ENCODE results near the gene SHMT2. TPM values are rescaled to one million over a fixed set of nuclear protein-coding genes. Genes with fewer than 3 reads are reported as not detected.

Gene SHMT2
- total RNA-seq, 1 experiment from 2014 or later = 210 TPM

DNA sequence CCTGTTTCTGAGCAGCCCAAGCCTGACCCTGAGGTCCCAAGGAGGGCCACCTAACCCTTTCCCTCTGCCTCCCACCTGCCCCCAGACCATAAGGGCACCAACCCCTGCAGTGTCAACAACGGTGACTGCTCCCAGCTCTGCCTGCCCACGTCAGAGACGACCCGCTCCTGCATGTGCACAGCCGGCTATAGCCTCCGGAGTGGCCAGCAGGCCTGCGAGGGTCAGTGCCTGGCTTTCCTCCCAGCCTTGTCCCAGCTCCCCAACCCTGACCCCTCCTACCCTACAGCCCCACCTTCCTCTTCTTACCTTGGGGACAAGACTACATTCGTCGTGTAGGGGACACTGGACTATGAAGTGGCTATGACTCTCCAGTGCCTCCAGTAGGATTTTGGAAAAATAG lies 48.4 kb upstream of the SHMT2 start:
- intact Hi-C loops (cut with micrococcal nuclease) = loop anchor here (5.0 kb wide), 1 partner anchor 114 kb away; no protein-coding TSS in a partner anchor
- H3K9me3 ChIP-seq (ENCODE audit: low read length) = no peaks in the 10 kb centered on the region
- CTCF ChIA-PET = interaction anchor here (0.6 kb wide), 1 partner anchor 57 kb away, joined by 3 read pairs; no protein-coding TSS in a partner anchor
- H3K27me3 ChIP-seq (ENCODE audit: low read length) = no peaks in the 10 kb centered on the region
- H3K79me2 ChIP-seq (ENCODE audit: low read length) = no peaks in the 10 kb centered on the region
- ATAC-seq (no peak), DNase-seq (no peak)
- H3K9ac ChIP-seq (ENCODE audit: low read length) = no peak overlapping the region
- no peak overlapping the region for H2AFZ ChIP-seq (ENCODE audit: low read length)
- POLR2A ChIA-PET (ENCODE audit: unreplicated experiment) = no interaction called here
- no peak overlapping the region for H3K27ac ChIP-seq (ENCODE audit: low read length)
- no peak for TF ChIP-seq EZH2 (IDR thresholded peaks at IDR 0.05; ENCODE audit: low read length, unreplicated experiment)
- TF ChIP-seq, protein P1, sequence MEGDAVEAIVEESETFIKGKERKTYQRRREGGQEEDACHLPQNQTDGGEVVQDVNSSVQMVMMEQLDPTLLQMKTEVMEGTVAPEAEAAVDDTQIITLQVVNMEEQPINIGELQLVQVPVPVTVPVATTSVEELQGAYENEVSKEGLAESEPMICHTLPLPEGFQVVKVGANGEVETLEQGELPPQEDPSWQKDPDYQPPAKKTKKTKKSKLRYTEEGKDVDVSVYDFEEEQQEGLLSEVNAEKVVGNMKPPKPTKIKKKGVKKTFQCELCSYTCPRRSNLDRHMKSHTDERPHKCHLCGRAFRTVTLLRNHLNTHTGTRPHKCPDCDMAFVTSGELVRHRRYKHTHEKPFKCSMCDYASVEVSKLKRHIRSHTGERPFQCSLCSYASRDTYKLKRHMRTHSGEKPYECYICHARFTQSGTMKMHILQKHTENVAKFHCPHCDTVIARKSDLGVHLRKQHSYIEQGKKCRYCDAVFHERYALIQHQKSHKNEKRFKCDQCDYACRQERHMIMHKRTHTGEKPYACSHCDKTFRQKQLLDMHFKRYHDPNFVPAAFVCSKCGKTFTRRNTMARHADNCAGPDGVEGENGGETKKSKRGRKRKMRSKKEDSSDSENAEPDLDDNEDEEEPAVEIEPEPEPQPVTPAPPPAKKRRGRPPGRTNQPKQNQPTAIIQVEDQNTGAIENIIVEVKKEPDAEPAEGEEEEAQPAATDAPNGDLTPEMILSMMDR (conservative IDR thresholded peaks at IDR 0.05; ENCODE audit: low read depth, low read length) = no peak
- BruUV-seq (replicated peaks) = no TSS peak
- no peaks in the 10 kb centered on the region for H4K20me1 ChIP-seq (ENCODE audit: low read length)
- no peaks in the 10 kb centered on the region for H3F3A ChIP-seq (ENCODE audit: low read length, unreplicated experiment)
- H3K9me2 ChIP-seq (replicated peaks; ENCODE audit: low read length) = no peaks in the 10 kb centered on the region
- H3K4me1 ChIP-seq (ENCODE audit: insufficient read depth, low read length) = peaks cover 21% of the 10 kb centered on the region
- no peak overlapping the region for H3K4me2 ChIP-seq (ENCODE audit: low read length)
- H3K4me3 ChIP-seq (ENCODE audit: low read length) = no peak overlapping the region
- H3K36me3 ChIP-seq (ENCODE audit: low read depth, low read length) = peaks cover 6% of the 10 kb centered on the region; the same call in 1 of the 2 replicates

- H3K27ac ChIP-seq (ENCODE audit: low read length) = no peak overlapping the region
- TF ChIP-seq, protein P1 (conservative IDR thresholded peaks at IDR 0.05; ENCODE audit: low read depth, low read length) = no peak
- TF ChIP-seq EZH2 (IDR thresholded peaks at IDR 0.05; ENCODE audit: low read length, unreplicated experiment) (no peak), EZH2phosphoT487 (IDR thresholded peaks at IDR 0.05; ENCODE audit: borderline replicate concordance, low read length) (no peak)
- H3K9me2 ChIP-seq (replicated peaks; ENCODE audit: low read length) = no peaks in the 10 kb centered on the region
- peaks cover 6% of the 10 kb centered on the region; the same call in 1 of the 2 replicates for H3K36me3 ChIP-seq (ENCODE audit: low read depth, low read length)
- H3K9ac ChIP-seq (ENCODE audit: low read length) = no peak overlapping the region
- no peak for DNase-seq
- ChIA-PET POLR2A (ENCODE audit: unreplicated experiment) (no interaction called here), CTCF (interaction anchor here (0.6 to 1.8 kb wide), 3 partner anchors 54 to 57 kb away, joined by 3 to 18 read pairs (median 4); no protein-coding TSS in a partner anchor)
- no peak overlapping the region for H3K4me2 ChIP-seq (ENCODE audit: low read length)
- no peak for ATAC-seq
- H3K4me1 ChIP-seq (ENCODE audit: insufficient read depth, low read length) = peaks cover 16% of the 10 kb centered on the region
- no peak overlapping the region for H3K4me3 ChIP-seq (ENCODE audit: low read length)
- no peaks in the 10 kb centered on the region for H3K9me3 ChIP-seq (ENCODE audit: low read length)
- H3K79me2 ChIP-seq (ENCODE audit: low read length) = no peaks in the 10 kb centered on the region
- H4K20me1 ChIP-seq (ENCODE audit: low read length) = no peaks in the 10 kb centered on the region
- H2AFZ ChIP-seq (ENCODE audit: low read length) = no peak overlapping the region
- intact Hi-C loops (cut with micrococcal nuclease) = loop anchor here (5.0 kb wide), 1 partner anchor 114 kb away; no protein-coding TSS in a partner anchor
- BruUV-seq (replicated peaks) = no TSS peak
- no peaks in the 10 kb centered on the region for H3F3A ChIP-seq (ENCODE audit: low read length, unreplicated experiment)
- H3K27me3 ChIP-seq (ENCODE audit: low read length) = no peaks in the 10 kb centered on the region
Observed at GRCh38 chr12:57181561-57182155, 47.9 kb upstream of the SHMT2 start.
